Activated B cell treated with CpG ODN at 0.5 μM for 24 hours (primary cell): ENCODE results near the gene KRTAP20-1. TPM values are rescaled to one million over a fixed set of nuclear protein-coding genes. Genes with fewer than 3 reads are reported as not detected.

Source experiments
- ATAC-seq: fragments of 200-7000 bp; cut with Tn5 transposase; one replicate; pipeline ENCODE4 v1.10.0; 2021; ENCODE audit warnings: low read depth, mild to moderate bottlenecking, moderate library complexity
- CTCF ChIA-PET: fragments of 350-600 bp; sonication (Branson Sonifier 250); formaldehyde crosslinking; loops from one replicate; lab custom pipeline; 2021; ENCODE audit warnings: antibody characterized with exemption; lab: Charles Lee
- POLR2A ChIA-PET: fragments of 350-600 bp; sonication (Branson Sonifier 250); formaldehyde crosslinking; loops from one replicate; lab custom pipeline; 2021; ENCODE audit warnings: antibody characterized with exemption; lab: Charles Lee
- DNase-seq: peaks from one replicate; pipeline ENCODE4 v3.0.0; 2022
- H3K27ac Mint-ChIP-seq: one replicate; pipeline ENCODE4 v1.8.0; 2020; ENCODE audit warnings: mixed read lengths
- H3K27me3 Mint-ChIP-seq: one replicate; pipeline ENCODE4 v1.8.0; 2021; ENCODE audit warnings: mixed read lengths
- H3K36me3 Mint-ChIP-seq: one replicate; pipeline ENCODE4 v1.8.0; 2021; ENCODE audit warnings: low read depth, mixed read lengths
- H3K4me1 Mint-ChIP-seq: one replicate; pipeline ENCODE4 v1.8.0; 2021; ENCODE audit warnings: mixed read lengths
- H3K4me3 Mint-ChIP-seq: one replicate; pipeline ENCODE4 v1.8.0; 2020; ENCODE audit warnings: mild to moderate bottlenecking, mixed read lengths
- H3K9me3 Mint-ChIP-seq: one replicate; pipeline ENCODE4 v1.8.0; 2020; ENCODE audit warnings: mixed read lengths
- CTCF ChIP-seq: fragments of 200-600 bp; IDR thresholded peaks from one replicate; pipeline ENCODE4 v1.8.0; 2022; ENCODE audit warnings: antibody characterized with exemption, mild to moderate bottlenecking
- intact Hi-C: fragments of 100-400 bp; cut with micrococcal nuclease; formaldehyde crosslinking; loops from one replicate; pipeline ENCODE4 v1.15.1; 2024
- total RNA-seq: library from RNA; stranded (reverse); gene quantifications from 2 replicates; pipeline ENCODE4 v1.2.3, GENCODE V29; 2022

KRTAP20-1 gene
- total RNA-seq, result not detected in 2 replicates

- ChIA-PET POLR2A (no interaction called here), CTCF (no interaction called here)
- Mint-ChIP-seq H3K9me3 (peaks cover 4% of the 10 kb centered on the region), H3K27ac (no peak within 1 kb of the TSS), H3K4me1 (no peaks in the 10 kb centered on the region), H3K27me3 (no peaks in the 10 kb centered on the region), H3K4me3 (no peak within 1 kb of the TSS), H3K36me3 (no peaks in the 10 kb centered on the region)
- intact Hi-C loops, result no loop called here
- ATAC-seq (no peak), DNase-seq (no peak)
- no peak for TF ChIP-seq CTCF
Observed at GRCh38 chr21:30616125-30616524, at the start of gene KRTAP20-1. KRTAP20-1 (plus strand) TSS chr21:30616425; CDS start chr21:30616455, 30 bp downstream.

GRCh38 chr21:30567617-30568016, 48.6 kb upstream of the KRTAP20-1 start:
- DNase-seq, result no peak
- Mint-ChIP-seq H3K27ac (no peak overlapping the region), H3K27me3 (no peaks in the 10 kb centered on the region), H3K9me3 (peaks cover 2% of the 10 kb centered on the region), H3K4me1 (no peaks in the 10 kb centered on the region), H3K4me3 (no peak overlapping the region), H3K36me3 (no peaks in the 10 kb centered on the region)
- ATAC-seq, result no peak
- CTCF ChIA-PET, result no interaction called here
- POLR2A ChIA-PET, result no interaction called here
- TF ChIP-seq CTCF, result no peak
- intact Hi-C loops, result no loop called here

- CTCF ChIA-PET, result no interaction called here
- Mint-ChIP-seq H3K9me3 (peaks cover 3% of the 10 kb centered on the region), H3K36me3 (no peaks in the 10 kb centered on the region), H3K27ac (no peak overlapping the region), H3K4me3 (no peak overlapping the region), H3K4me1 (no peaks in the 10 kb centered on the region), H3K27me3 (no peaks in the 10 kb centered on the region)
- POLR2A ChIA-PET, result no interaction called here
- DNase-seq (no peak), ATAC-seq (no peak)
- no peak for TF ChIP-seq CTCF
- intact Hi-C loops, result no loop called here
Observed at GRCh38 chr21:30577766-30578165, 38.5 kb upstream of the KRTAP20-1 start.

GRCh38 chr21:30579346-30579745, 36.9 kb upstream of the KRTAP20-1 start:
- H3K27ac Mint-ChIP-seq, result no peak overlapping the region
- no peak for TF ChIP-seq CTCF
- H3K4me3 Mint-ChIP-seq, result no peak overlapping the region
- intact Hi-C loops, result no loop called here
- H3K4me1 Mint-ChIP-seq, result no peaks in the 10 kb centered on the region
- ChIA-PET POLR2A (no interaction called here), CTCF (no interaction called here)
- no peaks in the 10 kb centered on the region for H3K36me3 Mint-ChIP-seq
- H3K27me3 Mint-ChIP-seq, result no peaks in the 10 kb centered on the region
- DNase-seq (no peak), ATAC-seq (no peak)
- peaks cover under 1% of the 10 kb centered on the region for H3K9me3 Mint-ChIP-seq

GRCh38 chr21:30580132-30580531, 36.1 kb upstream of the KRTAP20-1 start:
- Mint-ChIP-seq H3K4me1 (no peaks in the 10 kb centered on the region), H3K27me3 (no peaks in the 10 kb centered on the region), H3K9me3 (peaks cover 5% of the 10 kb centered on the region), H3K4me3 (no peak overlapping the region), H3K36me3 (no peaks in the 10 kb centered on the region), H3K27ac (no peak overlapping the region)
- intact Hi-C loops, result no loop called here
- ATAC-seq (no peak), DNase-seq (no peak)
- ChIA-PET POLR2A (no interaction called here), CTCF (no interaction called here)
- TF ChIP-seq CTCF, result no peak
